HepG2 (cell line): Measurements from ENCODE around the gene CDC37L1. TPM values are rescaled to one million over a fixed set of nuclear protein-coding genes. Genes with fewer than 3 reads are reported as not detected.

ENCODE experiments used
- ATRX ChIP-seq: sonication (generic); formaldehyde crosslinking; IDR thresholded peaks from 2 replicates; pipeline ENCODE4 v1.4.0; 2020; ENCODE audit warnings: missing genetic modification reagents, borderline replicate concordance
- EED ChIP-seq: sonication (generic); formaldehyde crosslinking; IDR thresholded peaks from 2 replicates; pipeline ENCODE4 v1.5.0; 2020; ENCODE audit warnings: mild to moderate bottlenecking, missing genetic modification reagents
- ELK4 ChIP-seq: sonication (generic); formaldehyde crosslinking; IDR thresholded peaks from 2 replicates; pipeline ENCODE4 v1.9.0; 2021; ENCODE audit warnings: missing genetic modification reagents, borderline replicate concordance
- HMGXB3 ChIP-seq: sonication (generic); formaldehyde crosslinking; IDR thresholded peaks from 2 replicates; pipeline ENCODE4 v1.4.0; 2020; ENCODE audit warnings: missing genetic modification reagents, borderline replicate concordance
- MYNN ChIP-seq: sonication (generic); formaldehyde crosslinking; IDR thresholded peaks from 2 replicates; pipeline ENCODE4 v1.4.0; 2020; ENCODE audit warnings: mild to moderate bottlenecking, low read depth, missing genetic modification reagents
- MYPOP ChIP-seq: sonication (generic); formaldehyde crosslinking; IDR thresholded peaks from 2 replicates; pipeline ENCODE4 v1.8.1; 2023; ENCODE audit warnings: mild to moderate bottlenecking, moderate library complexity, missing genetic modification reagents
- TRAFD1 ChIP-seq: sonication (generic); formaldehyde crosslinking; IDR thresholded peaks from 2 replicates; pipeline ENCODE4 v1.5.1; 2020; ENCODE audit warnings: missing genetic modification reagents, mild to moderate bottlenecking, borderline replicate concordance
- ZBTB3 ChIP-seq: sonication (generic); formaldehyde crosslinking; IDR thresholded peaks from 2 replicates; pipeline ENCODE4 v1.4.0; 2020; ENCODE audit warnings: low read depth, mild to moderate bottlenecking, moderate library complexity, missing genetic modification reagents, borderline replicate concordance
- ZNF142 ChIP-seq: sonication (generic); formaldehyde crosslinking; IDR thresholded peaks from 2 replicates; pipeline ENCODE4 v1.4.0; 2020; ENCODE audit warnings: missing genetic modification reagents
- ZNF362 ChIP-seq: sonication (generic); formaldehyde crosslinking; IDR thresholded peaks from 2 replicates; pipeline ENCODE4 v1.4.0; 2020; ENCODE audit warnings: missing genetic modification reagents, mild to moderate bottlenecking, borderline replicate concordance
- ZNF549 ChIP-seq: sonication (generic); formaldehyde crosslinking; IDR thresholded peaks from 2 replicates; pipeline ENCODE4 v1.5.0; 2020; ENCODE audit warnings: missing genetic modification reagents
- polyA plus RNA-seq, 8 experiments: library from polyadenylated mRNA; depleted of rRNA in 3 of 8; stranded (reverse) in 7 of 8; unstranded in 1 of 8; fragments of >200 nt; fragmentation: Illumina TruSeq in 4 of 8; extraction: Trizol in 4 of 8; gene quantifications; 2 replicates each; pipeline versions ENCODE4 v1.2.1 to v1.2.3, GENCODE V29; 2011 to 2016; ENCODE audit warnings: low read depth in 4 of 8, missing spikeins in 1 of 8, mixed read lengths in 1 of 8; ENCODE audit not compliant: insufficient read depth in 1 of 8
- total RNA-seq, 5 experiments: library from RNA; depleted of rRNA; stranded (reverse); fragments of >200 nt; fragmentation: Illumina TruSeq; extraction: Trizol; gene quantifications; 2 replicates each; pipeline ENCODE4 v1.2.3, GENCODE V29; 2016; ENCODE audit warnings: low read depth in 1 of 5

The CDC37L1 gene
- total and polyA plus RNA-seq, 2 of the 13 experiments (the other 11 are each of a cell fraction or from before 2014, with no cell fraction given) = 5.5 to 17.0 TPM

GRCh38 chr9:4657426-4658159 is 21.8 kb upstream of the CDC37L1 start (continued):
- no peak for TF ChIP-seq HMGXB3 (CRISPR knock-in tag)
- TF ChIP-seq ZBTB3 (CRISPR knock-in tag) = 0 out of 2 replicates have a peak, but pooled peaks have one; percentile 31
- no peak for TF ChIP-seq ELK4
- no peak for TF ChIP-seq TRAFD1 (CRISPR knock-in tag)
- no peak for TF ChIP-seq MYPOP (CRISPR knock-in tag)
- peak; percentile 82; the same call in 1 of the 2 replicates for TF ChIP-seq ZNF362 (CRISPR knock-in tag)
- peak; percentile 85; the same call in 1 of the 2 replicates for TF ChIP-seq ZNF549 (CRISPR knock-in tag)
- TF ChIP-seq ATRX = no peak
- TF ChIP-seq ZNF142 = no peak
- no peak for TF ChIP-seq EED (CRISPR knock-in tag)
- no peak for TF ChIP-seq MYNN
